Measurements from ENCODE around the gene RGS6.

GRCh38 chr14:71891185-71891584 is 41.0 kb upstream of the RGS6 start:
- TF ChIP-seq CTCF (IDR thresholded peaks at IDR 0.05; ENCODE audit: low read length) (no peak), EZH2 (IDR thresholded peaks at IDR 0.05; ENCODE audit: borderline replicate concordance, low read length) (no peak)

All from OCI-LY1 (cell line).